T-helper 2 cell treated with Interferon-gamma antibody and Interleukin-4, amounts not matched to agents 5 μg/mL and 100 μg/mL, for 36 hours (primary cell): ENCODE results near the gene RBM19.

Experiments used
- DNase-seq: peaks from one replicate; pipeline ENCODE4 v3.0.0; 2021; ENCODE audit warnings: low spot score
- H3K27ac Mint-ChIP-seq: one replicate; pipeline ENCODE4 v1.8.0; 2021; ENCODE audit warnings: mild to moderate bottlenecking, mixed read lengths
- H3K27me3 Mint-ChIP-seq: one replicate; pipeline ENCODE4 v1.8.0; 2021; ENCODE audit warnings: low read depth, mixed read lengths
- H3K36me3 Mint-ChIP-seq: one replicate; pipeline ENCODE4 v1.8.0; 2021; ENCODE audit warnings: low read depth, mixed read lengths
- H3K4me1 Mint-ChIP-seq: one replicate; pipeline ENCODE4 v1.8.0; 2021; ENCODE audit warnings: low read depth, mixed read lengths
- H3K4me3 Mint-ChIP-seq: one replicate; pipeline ENCODE4 v1.8.0; 2022; ENCODE audit warnings: mild to moderate bottlenecking, moderate library complexity, mixed read lengths
- H3K9me3 Mint-ChIP-seq: one replicate; pipeline ENCODE4 v1.8.0; 2021; ENCODE audit warnings: mixed read lengths

RBM19 gene

GRCh38 chr12:113918306-113918705 lies 47.8 kb downstream of the RBM19 start:
- H3K27me3 Mint-ChIP-seq, result no peaks in the 10 kb centered on the region
- no peak overlapping the region for H3K4me3 Mint-ChIP-seq
- no peak for DNase-seq
- H3K27ac Mint-ChIP-seq, result no peak overlapping the region
- H3K36me3 Mint-ChIP-seq, result peaks cover 12% of the 10 kb centered on the region
- no peaks in the 10 kb centered on the region for H3K4me1 Mint-ChIP-seq
- H3K9me3 Mint-ChIP-seq, result no peaks in the 10 kb centered on the region

DNA sequence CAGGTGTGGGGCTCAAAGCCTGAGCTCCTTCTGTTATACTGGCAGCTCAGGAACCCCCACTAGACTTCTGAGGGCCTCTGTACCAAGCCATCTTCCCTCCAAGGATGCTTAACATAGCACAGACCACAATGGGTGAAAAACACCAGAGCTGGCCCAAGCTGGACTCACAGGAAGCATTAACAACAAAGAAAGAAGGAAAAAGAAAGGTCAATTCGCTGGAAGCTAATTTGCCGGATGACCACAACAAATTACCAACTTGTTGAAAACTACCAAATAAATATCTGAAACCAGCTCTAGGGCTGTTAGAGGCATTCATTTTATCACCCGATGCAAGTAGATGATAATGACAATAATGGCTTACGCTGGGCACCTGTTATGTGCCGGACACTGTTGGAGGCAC lies 48.7 kb downstream of the RBM19 start:
- Mint-ChIP-seq H3K36me3 (peaks cover 14% of the 10 kb centered on the region), H3K27me3 (no peaks in the 10 kb centered on the region), H3K4me1 (no peaks in the 10 kb centered on the region), H3K27ac (no peak overlapping the region), H3K9me3 (no peaks in the 10 kb centered on the region), H3K4me3 (no peak overlapping the region)
- DNase-seq, result no peak

GRCh38 chr12:113914806-113915205 lies 51.3 kb downstream of the RBM19 start:
- DNase-seq, result no peak
- Mint-ChIP-seq H3K36me3 (peaks cover 8% of the 10 kb centered on the region), H3K27ac (no peak overlapping the region), H3K4me3 (no peak overlapping the region), H3K4me1 (no peaks in the 10 kb centered on the region), H3K9me3 (no peaks in the 10 kb centered on the region), H3K27me3 (no peaks in the 10 kb centered on the region)

DNA sequence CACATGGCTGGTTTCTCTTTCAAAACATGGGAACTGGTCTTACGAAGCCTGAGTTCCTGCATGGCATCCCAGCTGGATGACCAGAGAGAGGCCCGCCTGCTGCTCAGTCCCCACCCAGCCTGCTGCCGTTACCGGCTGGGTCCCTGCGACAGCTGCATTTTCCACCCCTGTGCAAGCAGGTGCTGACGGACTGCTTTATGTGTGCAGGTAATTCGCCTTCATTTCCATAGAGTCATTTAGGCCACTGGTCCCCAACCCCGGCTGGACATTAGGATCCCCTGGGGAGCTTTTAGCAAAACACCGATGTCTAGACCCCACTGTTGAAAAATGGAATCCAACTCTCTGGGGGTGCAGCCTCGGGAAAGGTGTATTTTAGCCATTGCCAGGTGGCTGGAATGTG lies 51.9 kb downstream of the RBM19 start:
- no peak overlapping the region for H3K27ac Mint-ChIP-seq
- H3K9me3 Mint-ChIP-seq, result no peaks in the 10 kb centered on the region
- no peaks in the 10 kb centered on the region for H3K4me1 Mint-ChIP-seq
- DNase-seq, result no peak
- no peaks in the 10 kb centered on the region for H3K27me3 Mint-ChIP-seq
- H3K36me3 Mint-ChIP-seq, result peaks cover 8% of the 10 kb centered on the region
- H3K4me3 Mint-ChIP-seq, result no peak overlapping the region

DNA sequence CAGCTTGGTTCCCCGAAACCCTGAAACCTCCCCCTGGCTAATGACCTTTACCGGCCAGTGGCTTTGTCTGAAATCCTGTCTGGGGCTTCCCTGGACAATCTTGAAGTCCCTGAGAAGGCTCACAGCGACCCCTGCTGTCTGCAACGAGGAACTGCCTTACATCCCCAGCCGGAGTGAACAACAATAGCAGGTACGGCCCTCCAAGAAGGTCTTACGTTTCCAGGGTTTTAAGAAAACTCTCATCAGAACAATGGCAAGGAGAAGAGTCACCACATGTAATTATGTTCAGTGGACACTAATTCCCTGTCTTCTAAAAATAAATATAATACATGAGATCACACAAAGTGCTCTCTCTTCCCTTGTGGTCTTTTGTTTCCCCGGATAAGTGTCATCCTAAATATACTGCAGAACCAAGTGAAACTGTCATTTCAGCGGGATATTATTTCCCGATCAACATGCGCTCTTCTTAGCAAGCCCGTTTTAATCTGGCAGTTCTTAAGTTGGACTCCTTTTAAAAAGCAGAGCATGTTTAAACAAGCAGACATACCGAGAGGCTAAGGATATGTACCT lies 53.3 kb downstream of the RBM19 start:
- H3K9me3 Mint-ChIP-seq, result no peaks in the 10 kb centered on the region
- DNase-seq, result peak; percentile 33
- H3K27ac Mint-ChIP-seq, result no peak overlapping the region
- H3K4me3 Mint-ChIP-seq, result no peak overlapping the region
- H3K27me3 Mint-ChIP-seq, result no peaks in the 10 kb centered on the region
- H3K36me3 Mint-ChIP-seq, result peaks cover 8% of the 10 kb centered on the region
- no peaks in the 10 kb centered on the region for H3K4me1 Mint-ChIP-seq

DNA sequence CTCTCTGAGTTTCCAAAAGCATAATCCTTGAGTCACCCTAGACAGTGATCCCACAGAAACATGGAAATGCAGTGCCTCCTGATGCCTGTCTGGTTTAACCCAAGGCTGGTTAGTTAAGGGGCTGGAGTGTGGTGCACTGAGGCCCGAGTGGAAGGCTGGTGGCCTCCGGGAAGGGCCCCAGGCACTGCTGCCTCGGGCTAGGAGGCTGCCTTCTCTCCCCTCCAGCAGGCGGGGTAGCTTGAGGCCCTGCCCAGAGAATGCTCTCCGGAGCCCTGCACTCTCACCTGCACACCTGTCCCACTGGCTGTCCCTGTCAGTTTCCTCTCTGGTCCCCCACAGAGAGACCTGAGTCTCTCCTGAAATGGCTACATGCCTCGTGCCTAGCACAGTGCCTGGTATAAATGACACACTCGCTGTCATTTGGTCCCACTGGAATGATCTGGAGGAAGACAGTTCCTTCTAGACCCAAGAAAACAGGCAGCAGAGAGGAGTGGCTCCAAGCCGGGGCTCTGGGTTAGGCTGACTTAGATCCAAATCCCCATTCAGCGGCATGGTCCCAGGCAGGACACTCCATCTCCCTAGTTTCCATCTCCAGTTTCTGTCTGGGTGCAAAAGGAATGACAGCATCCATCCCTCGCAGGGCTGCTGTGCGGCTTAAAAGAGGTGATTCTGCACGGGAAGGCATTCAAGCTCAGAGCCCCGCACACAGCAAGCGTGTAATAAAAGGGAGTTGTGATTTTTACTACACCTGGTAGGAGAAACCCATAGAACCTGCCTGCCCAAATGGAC lies 54.0 kb downstream of the RBM19 start:
- no peak for DNase-seq
- Mint-ChIP-seq H3K4me3 (no peak overlapping the region), H3K27ac (no peak overlapping the region), H3K36me3 (peaks cover 8% of the 10 kb centered on the region), H3K4me1 (no peaks in the 10 kb centered on the region), H3K27me3 (no peaks in the 10 kb centered on the region), H3K9me3 (no peaks in the 10 kb centered on the region)

GRCh38 chr12:113910751-113911272 lies 55.3 kb downstream of the RBM19 start:
- H3K36me3 Mint-ChIP-seq, result peaks cover 7% of the 10 kb centered on the region
- no peaks in the 10 kb centered on the region for H3K27me3 Mint-ChIP-seq
- H3K27ac Mint-ChIP-seq, result no peak overlapping the region
- no peak overlapping the region for H3K4me3 Mint-ChIP-seq
- no peaks in the 10 kb centered on the region for H3K9me3 Mint-ChIP-seq
- no peak for DNase-seq
- H3K4me1 Mint-ChIP-seq, result no peaks in the 10 kb centered on the region

DNA sequence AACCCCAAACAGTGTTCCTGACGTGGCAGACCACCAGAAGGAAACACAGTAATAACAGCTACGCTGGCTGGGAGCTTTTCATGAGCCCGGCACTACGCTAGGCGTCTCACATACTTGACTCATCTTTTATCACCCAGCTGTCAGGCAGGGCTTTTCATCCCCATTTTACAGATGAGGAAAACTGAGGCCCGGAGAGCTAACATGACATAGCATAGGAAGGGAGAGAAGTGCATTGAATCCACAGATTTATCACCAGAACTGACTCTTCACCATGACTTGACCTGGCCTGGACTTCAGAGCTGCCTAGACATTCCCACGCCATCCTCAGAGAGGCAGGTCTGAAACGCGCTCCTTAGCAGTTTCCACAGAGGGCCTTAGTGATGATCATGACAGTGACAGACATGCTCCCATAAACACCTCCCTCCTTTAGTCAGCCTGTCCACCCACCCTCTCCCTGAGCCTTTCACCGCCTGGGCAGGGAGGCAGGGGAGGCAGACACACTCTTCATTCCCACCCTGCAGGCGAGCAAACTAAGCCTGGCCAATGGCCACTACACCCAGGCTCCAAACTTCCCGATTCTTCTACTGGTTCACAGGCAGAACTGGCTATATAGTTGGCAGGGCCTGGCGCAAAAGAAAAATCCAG lies 56.2 kb downstream of the RBM19 start:
- Mint-ChIP-seq H3K36me3 (peaks cover 10% of the 10 kb centered on the region), H3K27me3 (no peaks in the 10 kb centered on the region), H3K4me1 (no peaks in the 10 kb centered on the region), H3K9me3 (no peaks in the 10 kb centered on the region), H3K27ac (no peak overlapping the region), H3K4me3 (no peak overlapping the region)
- no peak for DNase-seq

DNA sequence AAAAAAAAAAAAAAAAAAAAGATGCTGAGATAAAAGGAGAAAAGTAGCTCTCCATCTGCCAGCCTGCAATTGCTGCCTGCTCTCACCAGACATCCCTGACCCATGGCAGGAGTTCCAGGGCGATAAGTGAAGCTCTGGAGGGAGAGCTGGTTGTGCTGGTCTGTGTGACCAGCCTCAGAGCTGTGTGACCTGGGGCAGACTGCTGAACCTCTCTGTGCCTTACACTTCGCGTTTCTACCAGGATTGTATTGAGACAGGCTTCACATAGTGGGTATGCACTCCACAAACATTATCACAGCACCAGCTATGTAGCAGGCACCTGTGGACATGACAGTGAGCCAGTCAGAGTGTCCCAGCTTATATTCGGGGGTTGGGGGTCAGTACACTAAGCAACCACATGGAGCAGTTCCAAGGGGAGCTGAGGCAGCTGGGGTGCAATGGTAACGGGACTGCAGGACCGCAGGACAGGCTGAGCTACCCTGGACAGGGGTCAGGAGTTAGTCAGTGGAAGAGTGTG lies 57.5 kb downstream of the RBM19 start:
- peaks cover 11% of the 10 kb centered on the region for H3K36me3 Mint-ChIP-seq

DNA sequence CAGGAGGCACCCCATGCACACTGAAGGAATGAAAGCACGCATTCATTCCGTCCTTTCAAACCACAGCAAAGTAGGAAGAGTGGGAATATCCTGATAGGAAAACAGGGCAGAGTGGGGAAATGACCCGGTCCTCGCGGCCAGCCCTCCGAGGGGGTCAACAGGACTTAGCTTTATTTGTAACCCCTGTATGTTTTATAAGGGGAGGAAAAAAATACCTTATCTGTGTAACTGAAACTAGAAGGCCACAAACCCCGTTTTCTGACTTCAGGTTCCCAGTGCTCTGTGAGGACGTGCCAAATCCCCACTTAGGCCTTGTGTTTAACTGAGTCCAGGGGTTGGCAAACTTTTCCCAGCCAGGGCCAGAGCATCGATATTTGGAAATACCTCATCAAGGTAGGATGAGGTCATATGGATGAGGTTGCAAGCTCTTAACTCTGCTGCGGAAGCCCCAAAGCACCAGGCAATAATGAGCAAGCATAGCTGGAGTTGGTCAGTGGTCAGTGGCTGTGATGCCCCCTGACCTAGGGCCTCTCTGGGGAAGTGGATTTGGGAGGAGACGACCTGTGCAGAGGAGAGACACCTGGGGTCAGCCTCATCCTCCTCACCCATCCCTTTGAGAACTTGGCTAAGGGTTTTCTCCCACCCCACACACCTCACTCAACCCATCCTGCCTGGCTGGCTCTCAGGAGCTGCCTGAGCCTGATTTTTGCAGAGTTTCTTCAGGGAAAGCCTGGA lies 58.5 kb downstream of the RBM19 start:
- no peak overlapping the region for H3K4me3 Mint-ChIP-seq
- H3K27me3 Mint-ChIP-seq, result no peaks in the 10 kb centered on the region
- no peak overlapping the region for H3K27ac Mint-ChIP-seq
- H3K36me3 Mint-ChIP-seq, result peaks cover 13% of the 10 kb centered on the region
- no peak for DNase-seq
- H3K9me3 Mint-ChIP-seq, result no peaks in the 10 kb centered on the region
- H3K4me1 Mint-ChIP-seq, result no peaks in the 10 kb centered on the region

More for the DNA sequence above, 57.5 kb downstream of the RBM19 start:
- Mint-ChIP-seq H3K4me1 (no peaks in the 10 kb centered on the region), H3K27me3 (no peaks in the 10 kb centered on the region), H3K27ac (no peak overlapping the region), H3K9me3 (no peaks in the 10 kb centered on the region), H3K4me3 (no peak overlapping the region)
- no peak for DNase-seq

GRCh38 chr12:113906411-113907200 lies 59.5 kb downstream of the RBM19 start:
- no peak for DNase-seq
- Mint-ChIP-seq H3K27ac (no peak overlapping the region), H3K4me3 (no peak overlapping the region), H3K36me3 (peaks cover 13% of the 10 kb centered on the region), H3K27me3 (no peaks in the 10 kb centered on the region), H3K4me1 (no peaks in the 10 kb centered on the region), H3K9me3 (no peaks in the 10 kb centered on the region)

DNA sequence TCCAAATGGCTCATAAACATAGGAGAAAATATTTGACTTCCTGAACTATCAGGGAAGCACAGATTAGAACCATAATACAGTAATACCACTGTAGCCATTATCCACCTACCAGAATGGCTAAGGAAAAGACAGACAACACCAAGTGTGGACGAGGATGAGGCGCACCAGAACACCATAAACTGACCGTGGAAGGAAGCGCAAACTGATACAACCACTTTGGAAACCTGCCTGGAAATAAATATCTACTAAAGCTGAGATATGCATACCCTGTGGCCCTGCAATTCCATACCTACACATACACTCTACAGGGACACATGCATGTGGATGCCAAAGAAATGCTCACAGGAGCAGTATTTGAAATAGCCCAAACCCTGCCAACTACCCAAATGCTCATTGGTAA lies 60.3 kb downstream of the RBM19 start:
- no peak for DNase-seq
- Mint-ChIP-seq H3K4me1 (no peaks in the 10 kb centered on the region), H3K36me3 (peaks cover 12% of the 10 kb centered on the region), H3K27me3 (no peaks in the 10 kb centered on the region), H3K9me3 (no peaks in the 10 kb centered on the region), H3K27ac (no peak overlapping the region), H3K4me3 (no peak overlapping the region)

- peak; percentile 23 for DNase-seq
- H3K36me3 Mint-ChIP-seq, result peaks cover 12% of the 10 kb centered on the region
Observed at GRCh38 chr12:113903381-113903863, 62.7 kb downstream of the RBM19 start.

More at GRCh38 chr12:113903381-113903863, 62.7 kb downstream of the RBM19 start:
- Mint-ChIP-seq H3K27ac (no peak overlapping the region), H3K4me3 (no peak overlapping the region), H3K27me3 (no peaks in the 10 kb centered on the region), H3K9me3 (no peaks in the 10 kb centered on the region), H3K4me1 (no peaks in the 10 kb centered on the region)
